H1 (cell line): ENCODE data around the gene EXT2. TPM values are rescaled to one million over a fixed set of nuclear protein-coding genes. Genes with fewer than 3 reads are reported as not detected.

Experiments
- CTCF ChIA-PET: fragments of 300-600 bp; sonication (Branson Sonifier 250); formaldehyde crosslinking; loops from one replicate; lab custom pipeline; 2021; ENCODE audit not compliant: partially characterized antibody; lab: Charles Lee
- POLR2A ChIA-PET: fragments of 300-600 bp; sonication (Branson Sonifier 250); formaldehyde crosslinking; loops from one replicate; lab custom pipeline; 2021; ENCODE audit warnings: inconsistent platforms; ENCODE audit not compliant: partially characterized antibody; lab: Charles Lee
- DNase-seq, 2 experiments: peaks; one replicate each; pipeline versions ENCODE4 v3.0.0 to v3.0.0-alpha.2; 2010 to 2022; ENCODE audit warnings: low spot score in 2 of 2, low read depth in 1 of 2, mixed read lengths in 1 of 2
- FAIRE-seq: peaks from 2 replicates; lab custom pipeline; 2011; peaks lifted over from hg19 to GRCh38; lab: Jason Lieb, UNC
- H2AFZ ChIP-seq: 2 replicates; pipeline ENCODE4 v1.8.1; 2012; ENCODE audit warnings: low read length, inconsistent platforms
- H2AK5ac ChIP-seq: 2 replicates; pipeline ENCODE4 v1.6.1; 2013; ENCODE audit warnings: low read depth, low read length
- H2BK120ac ChIP-seq: replicated peaks from 2 replicates; pipeline ENCODE3; 2013; ENCODE audit warnings: low read depth, low read length, inconsistent platforms
- H2BK12ac ChIP-seq: 2 replicates; pipeline ENCODE4 v1.6.1; 2013; ENCODE audit warnings: low read depth, low read length
- H2BK15ac ChIP-seq: 2 replicates; pipeline ENCODE4 v1.6.1; 2013; ENCODE audit warnings: low read length
- H2BK20ac ChIP-seq: 2 replicates; pipeline ENCODE4 v1.6.1; 2013; ENCODE audit warnings: low read length
- H2BK5ac ChIP-seq: 2 replicates; pipeline ENCODE4 v1.6.1; 2013; ENCODE audit warnings: low read depth, low read length
- H3K14ac ChIP-seq: 2 replicates; pipeline ENCODE4 v1.6.1; 2013; ENCODE audit warnings: inconsistent platforms; ENCODE audit not compliant: insufficient read length
- H3K18ac ChIP-seq: 2 replicates; pipeline ENCODE4 v1.6.1; 2013; ENCODE audit warnings: low read length; ENCODE audit errors: extremely low read depth
- H3K23ac ChIP-seq: 2 replicates; pipeline ENCODE4 v1.6.1; 2013; ENCODE audit warnings: inconsistent platforms; ENCODE audit not compliant: insufficient read length
- H3K23me2 ChIP-seq: 2 replicates; pipeline ENCODE4 v1.6.1; 2013; ENCODE audit warnings: low read depth, low read length
- H3K27ac ChIP-seq: 2 replicates; pipeline ENCODE4 v1.6.1; 2011; ENCODE audit warnings: low read depth, low read length, inconsistent platforms
- H3K27me3 ChIP-seq, 4 experiments: replicated peaks in 1 of 4; 1 replicate in 1 of 4; 2 replicates in 3 of 4; pipeline versions ENCODE4 v1.6.1 to v1.8.1; 2011 to 2013; ENCODE audit warnings: low read length in 3 of 4, mild to moderate bottlenecking in 3 of 4, inconsistent platforms in 2 of 4, mixed read lengths in 2 of 4, moderate library complexity in 1 of 4; ENCODE audit not compliant: control insufficient read depth in 3 of 4, insufficient read depth in 3 of 4; ENCODE audit errors: extremely low read depth in 1 of 4
- H3K36me3 ChIP-seq, 4 experiments: 2 replicates each; pipeline versions ENCODE4 v1.6.1 to v1.8.1; 2011 to 2013; ENCODE audit warnings: mild to moderate bottlenecking in 4 of 4, low read length in 3 of 4, moderate library complexity in 2 of 4, control low read depth in 1 of 4, inconsistent platforms in 1 of 4; ENCODE audit not compliant: insufficient read depth in 4 of 4, control insufficient read depth in 2 of 4
- H3K4ac ChIP-seq: replicated peaks from 2 replicates; pipeline ENCODE3; 2013; ENCODE audit warnings: low read length, low read depth, mixed read lengths, inconsistent platforms; ENCODE audit not compliant: insufficient read length
- H3K4me1 ChIP-seq, 4 experiments: replicated peaks in 1 of 4; 1 replicate in 1 of 4; 2 replicates in 3 of 4; pipeline versions ENCODE4 v1.6.1 to v1.8.1; 2011 to 2013; ENCODE audit warnings: low read length in 3 of 4, inconsistent platforms in 2 of 4, mixed read lengths in 1 of 4; ENCODE audit not compliant: insufficient read depth in 4 of 4, control insufficient read depth in 3 of 4
- H3K4me2 ChIP-seq, 2 experiments: 2 replicates each; pipeline versions ENCODE4 v1.6.1 to v1.8.1; 2011 to 2013; ENCODE audit warnings: low read depth in 2 of 2, low read length in 2 of 2, control low read depth in 1 of 2, inconsistent platforms in 1 of 2, mild to moderate bottlenecking in 1 of 2; ENCODE audit not compliant: insufficient read depth in 1 of 2
- H3K4me3 ChIP-seq, 4 experiments: fragments of 200-600, 300-600 bp in 1 of 4; sonication (generic), shearing (Covaris generic), sonication (Bioruptor Twin) in 1 of 4; 2 replicates each; pipeline versions ENCODE4 v1.5.1 to v1.8.1; 2011 to 2016; ENCODE audit warnings: low read length in 4 of 4, low read depth in 3 of 4, control low read depth in 2 of 4, inconsistent platforms in 2 of 4, mild to moderate bottlenecking in 2 of 4, mixed read lengths in 1 of 4, moderate library complexity in 1 of 4; ENCODE audit not compliant: insufficient read depth in 2 of 4; ENCODE audit errors: extremely low read depth in 1 of 4
- H3K56ac ChIP-seq: replicated peaks from 2 replicates; pipeline ENCODE3; 2013; ENCODE audit warnings: low read depth, mild to moderate bottlenecking, mixed read lengths, low read length, inconsistent platforms; ENCODE audit not compliant: insufficient read length
- H3K79me1 ChIP-seq: 2 replicates; pipeline ENCODE4 v1.6.1; 2013; ENCODE audit warnings: low read depth, low read length, control low read depth
- H3K79me2 ChIP-seq, 2 experiments: 2 replicates each; pipeline versions ENCODE4 v1.6.1 to v1.8.1; 2012 to 2013; ENCODE audit warnings: low read length in 2 of 2, mild to moderate bottlenecking in 2 of 2, inconsistent platforms in 1 of 2; ENCODE audit not compliant: insufficient read depth in 2 of 2, control insufficient read depth in 1 of 2
- H3K9ac ChIP-seq, 4 experiments: replicated peaks in 1 of 4; 1 replicate in 1 of 4; 2 replicates in 3 of 4; pipeline versions ENCODE4 v1.6.1 to v1.8.1; 2011 to 2013; ENCODE audit warnings: low read depth in 3 of 4, low read length in 3 of 4, control low read depth in 2 of 4, mild to moderate bottlenecking in 2 of 4, moderate library complexity in 2 of 4, inconsistent platforms in 1 of 4; ENCODE audit errors: extremely low read depth in 1 of 4
- H3K9me3 ChIP-seq, 2 experiments: 2 replicates each; pipeline versions ENCODE4 v1.6.1 to v1.8.1; 2012 to 2013; ENCODE audit warnings: mild to moderate bottlenecking in 2 of 2, moderate library complexity in 2 of 2, control low read depth in 1 of 2, inconsistent platforms in 1 of 2, low read depth in 1 of 2, low read length in 1 of 2, mixed read lengths in 1 of 2; ENCODE audit not compliant: insufficient read depth in 2 of 2
- H4K20me1 ChIP-seq, 2 experiments: replicated peaks in 1 of 2; 2 replicates each; pipeline versions ENCODE3 to v1.8.1; 2011 to 2013; ENCODE audit warnings: inconsistent platforms in 2 of 2, low read length in 2 of 2, mild to moderate bottlenecking in 1 of 2; ENCODE audit not compliant: insufficient read depth in 2 of 2, control insufficient read depth in 1 of 2
- H4K5ac ChIP-seq: 2 replicates; pipeline ENCODE4 v1.6.1; 2013; ENCODE audit warnings: low read length, low read depth, mixed read lengths, inconsistent platforms; ENCODE audit not compliant: insufficient read length
- H4K8ac ChIP-seq: 2 replicates; pipeline ENCODE4 v1.8.0; 2013; ENCODE audit warnings: mild to moderate bottlenecking, moderate library complexity, low read length, inconsistent platforms; ENCODE audit not compliant: insufficient read depth; ENCODE audit errors: extremely low read depth
- H4K91ac ChIP-seq: replicated peaks from 2 replicates; pipeline ENCODE3; 2013; ENCODE audit warnings: low read length, mixed read lengths, inconsistent platforms; ENCODE audit not compliant: insufficient read length
- GABPA ChIP-seq: IDR thresholded peaks from 2 replicates; pipeline ENCODE4 v1.6.1; 2011; ENCODE audit warnings: mild to moderate bottlenecking, low read length, moderate library complexity, borderline replicate concordance; ENCODE audit not compliant: insufficient read depth
- KDM5A ChIP-seq: fragments of 200-600 bp; IDR thresholded peaks from 2 replicates; pipeline ENCODE4 v1.7.1; 2012; ENCODE audit warnings: mild to moderate bottlenecking, low read length, inconsistent platforms, mixed read lengths
- POLR2A ChIP-seq, 2 experiments: IDR thresholded peaks; 1 replicate in 1 of 2; 2 replicates in 1 of 2; pipeline ENCODE4 v1.6.1; 2011; ENCODE audit warnings: low read depth in 2 of 2, low read length in 2 of 2, mild to moderate bottlenecking in 2 of 2; ENCODE audit errors: control extremely low read depth in 1 of 2
- SIRT6 ChIP-seq: IDR thresholded peaks from one replicate; pipeline ENCODE4 v1.7.1; 2012; ENCODE audit warnings: low read length, inconsistent platforms
- SP1 ChIP-seq: IDR thresholded peaks from 2 replicates; pipeline ENCODE4 v1.6.1; 2011; ENCODE audit warnings: low read depth, low read length
- SP2 ChIP-seq: IDR thresholded peaks from 2 replicates; pipeline ENCODE4 v1.6.1; 2012; ENCODE audit warnings: mild to moderate bottlenecking, low read length, inconsistent platforms
- SP4 ChIP-seq: IDR thresholded peaks from 2 replicates; pipeline ENCODE4 v1.6.1; 2012; ENCODE audit warnings: low read length, inconsistent platforms
- WGBS, 2 experiments: shearing (Covaris generic) in 1 of 2; methylation state at CpG; one replicate each; pipeline versions ENCODE4 v1.1.6 to v1.1.7; 2013 to 2015; ENCODE audit warnings: low lambda C conversion rate in 2 of 2, mixed read lengths in 2 of 2, inconsistent platforms in 1 of 2, low coverage in 1 of 2, missing lambda C conversion rate in 1 of 2; ENCODE audit not compliant: insufficient replicate concordance in 2 of 2, insufficient coverage in 1 of 2, insufficient read length in 1 of 2; ENCODE audit errors: extremely low coverage in 1 of 2, missing lambda C conversion rate in 1 of 2; 5-methylcytosine and 5-hydroxymethylcytosine counted together
- polyA plus RNA-seq, 7 experiments: library from polyadenylated mRNA; depleted of rRNA in 3 of 7; stranded (reverse) in 5 of 7; unstranded in 2 of 7; fragments of >200 nt in 5 of 7; fragments of 200-250 nt in 2 of 7; gene quantifications; 1 replicate in 5 of 7; 2 replicates in 1 of 7; 4 replicates in 1 of 7; pipeline versions ENCODE4 v1.2.1 to v1.2.3, GENCODE V29; 2011 to 2013; ENCODE audit warnings: missing spikeins in 2 of 7, mixed read lengths in 2 of 7
- total RNA-seq: library from RNA; stranded (reverse); fragmentation: NEBNext Ultra II Directional; extraction: Animal tissue kit (Norgen Biotek cat#: 25700); gene quantifications from 2 replicates; pipeline ENCODE4 v1.2.1, GENCODE V29; 2021
- TF ChIP-seq, protein P1 (sequence below), 3 experiments: IDR thresholded peaks; 1 replicate in 2 of 3; 2 replicates in 1 of 3; pipeline versions ENCODE4 v1.5.1 to v1.6.1; 2011; ENCODE audit warnings: low read length in 3 of 3, mild to moderate bottlenecking in 3 of 3, inconsistent platforms in 2 of 3, low read depth in 1 of 3, moderate library complexity in 1 of 3; ENCODE audit not compliant: insufficient read depth in 1 of 3; ENCODE audit errors: control extremely low read depth in 1 of 3

Gene EXT2
- total and polyA plus RNA-seq, 2 of the 8 experiments (the other 6 are each of a cell fraction or from before 2014, with no cell fraction given) = 29.8 to 42.8 TPM

GRCh38 chr11:44088377-44088776 is 7.1 kb upstream of the EXT2 start:
- H4K91ac ChIP-seq = no peak overlapping the region
- H2AFZ ChIP-seq = no peak overlapping the region
- H4K20me1 ChIP-seq = no peaks in the 10 kb centered on the region
- no peaks in the 10 kb centered on the region for H3K79me1 ChIP-seq
- H3K56ac ChIP-seq = no peak overlapping the region
- H3K27me3 ChIP-seq = no peaks in the 10 kb centered on the region
- DNase-seq (no peak), FAIRE-seq (no peak)
- H3K79me2 ChIP-seq = no peaks in the 10 kb centered on the region
- ChIA-PET CTCF (interaction anchor here (0.6 to 1.2 kb wide), 2 partner anchors 51 to 447 kb away, joined by 3 to 4 read pairs; no protein-coding TSS in a partner anchor), POLR2A (no interaction called here)
- no peak overlapping the region for H3K23ac ChIP-seq
- H4K5ac ChIP-seq = no peak overlapping the region
- no peak overlapping the region for H3K27ac ChIP-seq
- no peak overlapping the region for H4K8ac ChIP-seq
- H3K23me2 ChIP-seq = no peaks in the 10 kb centered on the region
- H3K9me3 ChIP-seq = peaks cover 2 to 4% of the 10 kb centered on the region in 2 experiments; a peak in 2 of 4 replicates
- H3K4me1 ChIP-seq = no peaks in the 10 kb centered on the region
- H3K36me3 ChIP-seq = no peaks in the 10 kb centered on the region
- no peak overlapping the region for H2BK120ac ChIP-seq
- H3K4ac ChIP-seq = no peak overlapping the region
- H2BK15ac ChIP-seq = no peak overlapping the region
- no peak overlapping the region for H2AK5ac ChIP-seq
- H3K4me2 ChIP-seq = no peak overlapping the region
- TF ChIP-seq GABPA = no peak
- TF ChIP-seq SP4 = no peak
- no peak for TF ChIP-seq SIRT6
- no peak for TF ChIP-seq SP1
- no peak for TF ChIP-seq KDM5A
- TF ChIP-seq, protein P1, sequence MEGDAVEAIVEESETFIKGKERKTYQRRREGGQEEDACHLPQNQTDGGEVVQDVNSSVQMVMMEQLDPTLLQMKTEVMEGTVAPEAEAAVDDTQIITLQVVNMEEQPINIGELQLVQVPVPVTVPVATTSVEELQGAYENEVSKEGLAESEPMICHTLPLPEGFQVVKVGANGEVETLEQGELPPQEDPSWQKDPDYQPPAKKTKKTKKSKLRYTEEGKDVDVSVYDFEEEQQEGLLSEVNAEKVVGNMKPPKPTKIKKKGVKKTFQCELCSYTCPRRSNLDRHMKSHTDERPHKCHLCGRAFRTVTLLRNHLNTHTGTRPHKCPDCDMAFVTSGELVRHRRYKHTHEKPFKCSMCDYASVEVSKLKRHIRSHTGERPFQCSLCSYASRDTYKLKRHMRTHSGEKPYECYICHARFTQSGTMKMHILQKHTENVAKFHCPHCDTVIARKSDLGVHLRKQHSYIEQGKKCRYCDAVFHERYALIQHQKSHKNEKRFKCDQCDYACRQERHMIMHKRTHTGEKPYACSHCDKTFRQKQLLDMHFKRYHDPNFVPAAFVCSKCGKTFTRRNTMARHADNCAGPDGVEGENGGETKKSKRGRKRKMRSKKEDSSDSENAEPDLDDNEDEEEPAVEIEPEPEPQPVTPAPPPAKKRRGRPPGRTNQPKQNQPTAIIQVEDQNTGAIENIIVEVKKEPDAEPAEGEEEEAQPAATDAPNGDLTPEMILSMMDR (IDR thresholded peaks at IDR 0.05; ENCODE audit: control extremely low read depth in 1 of 3, insufficient read depth in 1 of 3, low read depth in 1 of 3, low read length in 3 of 3) = no peak
- TF ChIP-seq SP2 = no peak
- no peak for TF ChIP-seq POLR2A (IDR thresholded peaks at IDR 0.05; ENCODE audit: control extremely low read depth in 1 of 2, low read depth in 2 of 2, low read length in 2 of 2)
- H2BK5ac ChIP-seq = no peak overlapping the region
- H3K14ac ChIP-seq = no peak overlapping the region
- 99% methylated on average over 4 of the region's 4 CpGs; no CpG with 5 or more reads in 1 of the 2 experiments for WGBS, 2 experiments
- no peak overlapping the region for H3K18ac ChIP-seq
- H2BK12ac ChIP-seq = no peak overlapping the region
- no peak overlapping the region for H2BK20ac ChIP-seq
- H3K4me3 ChIP-seq = no peak overlapping the region
- H3K9ac ChIP-seq = no peak overlapping the region
